Thoracic aorta (tissue), 2 donors: ENCODE measurements around the gene CARMIL1. TPM values are rescaled to one million over a fixed set of nuclear protein-coding genes. Genes with fewer than 3 reads are reported as not detected.

Experiments
- ATAC-seq: fragments of 150-250 bp; one replicate; pipeline ENCODE4 v1.8.0; 2017; ENCODE audit warnings: low read depth; ENCODE audit not compliant: insufficient number of reproducible peaks, low FRiP score
- DNase-seq: peaks from one replicate; pipeline ENCODE4 v3.0.0-alpha.2; 2020; ENCODE audit warnings: low spot score
- H3K27ac ChIP-seq, 2 donors: fragments of 200-600 bp; sonication (generic); 1 replicate in 1 of 2; 2 replicates in 1 of 2; pipeline ENCODE4 v1.5.1; 2016; ENCODE audit warnings: mild to moderate bottlenecking in 2 of 2, moderate library complexity in 2 of 2
- H3K27me3 ChIP-seq: fragments of 200-600 bp; sonication (generic); replicated peaks from 2 replicates; pipeline ENCODE4 v1.6.0; 2016; ENCODE audit warnings: mild to moderate bottlenecking; ENCODE audit not compliant: insufficient read depth
- H3K36me3 ChIP-seq: fragments of 200-600 bp; sonication (generic); one replicate; pipeline ENCODE4 v1.5.1; 2016
- H3K4me1 ChIP-seq, 2 donors: fragments of 200-600 bp; sonication (generic); 1 replicate in 1 of 2; 2 replicates in 1 of 2; pipeline versions ENCODE4 v1.5.1 to v1.6.0; 2016; ENCODE audit warnings: low read depth in 2 of 2, mild to moderate bottlenecking in 1 of 2; ENCODE audit not compliant: control insufficient read depth in 1 of 2
- H3K4me3 ChIP-seq: fragments of 200-600 bp; sonication (generic); 2 replicates; pipeline ENCODE4 v1.5.1; 2016; ENCODE audit warnings: mild to moderate bottlenecking
- H3K9me3 ChIP-seq: fragments of 200-600 bp; sonication (generic); 2 replicates; pipeline ENCODE4 v1.5.1; 2016
- total RNA-seq, 2 donors: library from RNA; depleted of rRNA; stranded (reverse); fragments of >200 nt; gene quantifications; one replicate each; pipeline versions ENCODE4 v1.1.0 to v1.2.3, GENCODE V29; 2016
- TF ChIP-seq, protein P1 (sequence below): fragments of 200-600 bp; sonication (generic); IDR thresholded peaks from one replicate; pipeline ENCODE4 v1.5.1; 2019; ENCODE audit warnings: antibody characterized with exemption

CARMIL1 gene
- total RNA-seq, 2 donors from 2014 or later = 60.4 to 63.0 TPM

DNA sequence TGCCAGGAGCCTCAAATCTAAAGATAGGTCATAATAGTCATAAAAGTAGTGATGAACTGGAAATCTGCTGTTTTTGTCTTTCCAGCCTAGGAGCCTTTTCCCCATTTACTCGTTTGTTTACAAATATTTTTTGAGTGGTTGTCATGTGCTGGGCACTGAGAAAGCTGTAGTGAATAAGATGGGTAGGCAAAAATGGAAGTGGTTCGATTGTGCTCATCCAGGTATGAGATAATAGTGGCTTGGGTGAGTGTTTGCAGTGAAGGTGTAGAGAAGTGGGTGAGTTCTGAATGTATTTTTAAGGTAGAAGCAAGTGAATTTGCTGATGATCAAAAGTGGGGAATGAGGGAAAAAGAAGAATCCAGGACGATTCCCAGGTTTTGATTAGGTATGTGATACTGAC is 53.0 kb downstream of the CARMIL1 start:
- no peaks in the 10 kb centered on the region for H3K9me3 ChIP-seq
- ATAC-seq (no peak), DNase-seq (no peak)
- no peak overlapping the region for H3K4me3 ChIP-seq
- no peaks in the 10 kb centered on the region for H3K27me3 ChIP-seq
- no peak overlapping the region for H3K27ac ChIP-seq
- TF ChIP-seq, protein P1, sequence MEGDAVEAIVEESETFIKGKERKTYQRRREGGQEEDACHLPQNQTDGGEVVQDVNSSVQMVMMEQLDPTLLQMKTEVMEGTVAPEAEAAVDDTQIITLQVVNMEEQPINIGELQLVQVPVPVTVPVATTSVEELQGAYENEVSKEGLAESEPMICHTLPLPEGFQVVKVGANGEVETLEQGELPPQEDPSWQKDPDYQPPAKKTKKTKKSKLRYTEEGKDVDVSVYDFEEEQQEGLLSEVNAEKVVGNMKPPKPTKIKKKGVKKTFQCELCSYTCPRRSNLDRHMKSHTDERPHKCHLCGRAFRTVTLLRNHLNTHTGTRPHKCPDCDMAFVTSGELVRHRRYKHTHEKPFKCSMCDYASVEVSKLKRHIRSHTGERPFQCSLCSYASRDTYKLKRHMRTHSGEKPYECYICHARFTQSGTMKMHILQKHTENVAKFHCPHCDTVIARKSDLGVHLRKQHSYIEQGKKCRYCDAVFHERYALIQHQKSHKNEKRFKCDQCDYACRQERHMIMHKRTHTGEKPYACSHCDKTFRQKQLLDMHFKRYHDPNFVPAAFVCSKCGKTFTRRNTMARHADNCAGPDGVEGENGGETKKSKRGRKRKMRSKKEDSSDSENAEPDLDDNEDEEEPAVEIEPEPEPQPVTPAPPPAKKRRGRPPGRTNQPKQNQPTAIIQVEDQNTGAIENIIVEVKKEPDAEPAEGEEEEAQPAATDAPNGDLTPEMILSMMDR = no peak
- H3K36me3 ChIP-seq = no peaks in the 10 kb centered on the region
- peaks cover 68 to 91% of the 10 kb centered on the region in 2 donors for H3K4me1 ChIP-seq

DNA sequence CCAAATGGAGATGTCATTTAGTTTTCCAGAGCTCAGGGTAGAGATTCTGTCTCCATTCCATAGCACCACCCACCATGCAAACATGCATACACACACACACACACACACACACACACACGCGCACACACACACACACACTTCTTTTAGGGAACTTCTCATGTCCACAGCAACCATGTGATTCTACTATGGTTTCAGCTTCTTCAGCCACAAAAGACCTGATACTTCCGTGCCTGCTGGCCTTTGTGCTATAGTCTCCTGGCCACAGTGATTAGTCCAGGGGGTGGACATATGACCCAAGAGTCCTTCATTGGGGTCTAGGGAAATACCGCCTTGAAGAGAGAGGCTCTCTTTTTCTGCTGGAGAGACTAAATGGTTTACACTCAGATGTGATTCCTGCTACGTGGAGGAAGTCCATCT is 53.5 kb downstream of the CARMIL1 start:
- Histone ChIP-seq H3K27me3 (no peaks in the 10 kb centered on the region), H3K4me1 (peaks cover 64 to 86% of the 10 kb centered on the region in 2 donors), H3K4me3 (no peak overlapping the region), H3K9me3 (no peaks in the 10 kb centered on the region), H3K27ac (no peak overlapping the region), H3K36me3 (no peaks in the 10 kb centered on the region)
- DNase-seq (no peak), ATAC-seq (no peak)
- TF ChIP-seq, protein P1 = no peak

DNA sequence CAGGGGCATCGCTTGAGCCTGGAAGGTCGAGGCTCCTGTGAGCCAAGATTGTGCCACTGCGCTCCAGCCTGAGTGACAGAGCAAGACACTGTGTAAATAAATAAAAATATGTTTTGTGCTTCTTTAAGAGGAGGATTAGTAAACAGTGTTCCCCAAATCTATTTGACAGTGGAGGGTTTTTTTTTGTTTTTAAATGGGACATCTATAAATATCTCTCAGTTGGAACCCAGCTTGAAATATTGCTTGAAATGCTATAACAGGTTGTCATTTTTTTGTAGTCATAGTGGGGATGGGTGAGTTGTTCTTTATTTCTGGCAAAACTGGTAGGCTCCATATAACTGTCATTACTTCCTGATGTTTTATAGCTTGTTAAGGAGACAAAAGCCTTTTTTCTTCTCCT is 54.3 kb downstream of the CARMIL1 start:
- Histone ChIP-seq H3K9me3 (no peaks in the 10 kb centered on the region), H3K4me1 (peaks cover 56 to 78% of the 10 kb centered on the region in 2 donors), H3K4me3 (no peak overlapping the region), H3K36me3 (no peaks in the 10 kb centered on the region), H3K27me3 (no peaks in the 10 kb centered on the region), H3K27ac (no peak overlapping the region)
- TF ChIP-seq, protein P1 = no peak
- ATAC-seq = no peak
- DNase-seq = no peak

DNA sequence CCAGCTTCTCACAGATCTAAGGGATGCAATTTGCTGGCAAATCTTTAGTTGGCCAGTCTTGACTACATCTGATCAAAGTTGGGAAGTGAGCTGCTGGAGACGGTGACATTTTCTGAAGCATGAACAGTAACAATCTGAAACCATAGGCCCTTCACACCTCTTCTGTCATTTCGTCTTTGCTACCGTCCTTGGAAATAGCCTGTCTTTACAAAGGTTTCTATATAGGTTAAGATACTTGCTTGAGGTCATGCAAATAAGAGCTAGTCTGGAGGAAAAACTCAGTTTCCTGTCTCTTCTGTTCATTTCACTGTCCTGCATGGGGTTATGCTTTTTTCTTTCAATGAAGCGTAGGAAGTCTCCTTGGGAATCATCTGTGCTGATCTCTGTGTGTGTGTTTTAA is 55.6 kb downstream of the CARMIL1 start:
- no peak for ATAC-seq
- TF ChIP-seq, protein P1 = no peak

DNA sequence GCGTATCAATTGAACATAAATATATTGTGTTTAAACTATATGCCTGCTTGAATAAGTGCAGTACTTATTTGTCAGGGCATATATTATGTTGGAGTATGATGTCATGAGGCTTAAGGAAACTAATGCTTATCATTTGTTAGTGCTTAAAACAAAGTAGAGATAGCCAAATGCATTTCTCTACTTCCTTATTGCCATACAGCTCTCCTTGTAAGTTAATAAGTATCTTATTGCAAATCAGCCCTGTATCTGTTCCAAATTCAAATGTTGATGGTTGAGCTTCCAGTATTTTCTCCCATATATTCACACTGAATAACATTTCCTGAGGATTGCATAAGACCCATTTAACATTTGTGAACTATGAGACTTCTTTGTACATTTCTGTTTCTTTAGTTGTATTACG is 57.8 kb downstream of the CARMIL1 start:
- DNase-seq = no peak
- ATAC-seq = no peak
- Histone ChIP-seq H3K4me3 (no peak overlapping the region), H3K27me3 (no peaks in the 10 kb centered on the region), H3K9me3 (no peaks in the 10 kb centered on the region), H3K36me3 (no peaks in the 10 kb centered on the region), H3K4me1 (peaks cover 58 to 80% of the 10 kb centered on the region in 2 donors), H3K27ac (no peak overlapping the region)
- TF ChIP-seq, protein P1 = no peak

More for the DNA sequence above, 55.6 kb downstream of the CARMIL1 start:
- Histone ChIP-seq H3K36me3 (no peaks in the 10 kb centered on the region), H3K27me3 (no peaks in the 10 kb centered on the region), H3K9me3 (no peaks in the 10 kb centered on the region), H3K4me1 (peaks cover 59 to 76% of the 10 kb centered on the region in 2 donors), H3K27ac (no peak overlapping the region), H3K4me3 (no peak overlapping the region)
- DNase-seq = no peak
